HG03108 (cell line): ENCODE measurements around the gene PTPRG.

ENCODE experiments used
- ATAC-seq: cut with Tn5 transposase; IDR thresholded peaks from one replicate; pipeline ENCODE4 v1.9.1; 2021; ENCODE audit warnings: moderate library complexity; ENCODE audit not compliant: unreplicated experiment

PTPRG gene

GRCh38 chr3:61648481-61648880 lies 87.1 kb downstream of the PTPRG start:
- ATAC-seq, result no peak

- ATAC-seq, result no peak
These were observed 88.2 kb downstream of the PTPRG start for GRCh38 chr3:61649381-61650170.

GRCh38 chr3:61650276-61650675 lies 88.9 kb downstream of the PTPRG start:
- ATAC-seq, result no peak

GRCh38 chr3:61650719-61651410 lies 89.5 kb downstream of the PTPRG start:
- ATAC-seq, result no peak

- ATAC-seq, result no peak
These were observed 96.3 kb downstream of the PTPRG start for GRCh38 chr3:61657689-61658088.

GRCh38 chr3:61662861-61663260 lies 101.5 kb downstream of the PTPRG start:
- ATAC-seq, result no peak

- ATAC-seq, result no peak
These were observed 102.2 kb downstream of the PTPRG start for GRCh38 chr3:61663356-61664104.

GRCh38 chr3:61664105-61664482 lies 102.7 kb downstream of the PTPRG start:
- no peak for ATAC-seq

- ATAC-seq, result no peak
These were observed 103.8 kb downstream of the PTPRG start for GRCh38 chr3:61665121-61665520.

- ATAC-seq, result no peak
These were observed 104.6 kb downstream of the PTPRG start for GRCh38 chr3:61665987-61666386.

GRCh38 chr3:61666615-61667330 lies 105.4 kb downstream of the PTPRG start:
- no peak for ATAC-seq

GRCh38 chr3:61667383-61667782 lies 106.0 kb downstream of the PTPRG start:
- ATAC-seq, result no peak

GRCh38 chr3:61667814-61668213 lies 106.4 kb downstream of the PTPRG start:
- ATAC-seq, result no peak

GRCh38 chr3:61668317-61668864 lies 107.0 kb downstream of the PTPRG start:
- ATAC-seq, result no peak

- ATAC-seq, result no peak
These were observed 107.8 kb downstream of the PTPRG start for GRCh38 chr3:61669203-61669602.

GRCh38 chr3:61669668-61670299 lies 108.4 kb downstream of the PTPRG start:
- no peak for ATAC-seq

GRCh38 chr3:61673651-61674050 lies 112.3 kb downstream of the PTPRG start:
- ATAC-seq, result no peak

- no peak for ATAC-seq
These were observed 113.2 kb downstream of the PTPRG start for GRCh38 chr3:61674596-61674995.

- no peak for ATAC-seq
These were observed 117.7 kb downstream of the PTPRG start for GRCh38 chr3:61679026-61679425.

GRCh38 chr3:61680617-61681016 lies 119.2 kb downstream of the PTPRG start:
- ATAC-seq, result no peak
